Endothelial cell of umbilical vein (primary cell): Measurements from ENCODE around the gene SOX11.

Source experiments
- CTCF ChIP-seq, 2 donors: IDR thresholded peaks; 1 replicate in 1 of 2; 2 replicates in 1 of 2; pipeline ENCODE4 v1.5.1; 2011; ENCODE audit warnings: low read length in 2 of 2, mild to moderate bottlenecking in 2 of 2, moderate library complexity in 2 of 2, control low read depth in 1 of 2, inconsistent platforms in 1 of 2, low read depth in 1 of 2; ENCODE audit not compliant: insufficient read depth in 1 of 2; ENCODE audit errors: extremely low read depth in 1 of 2
- POLR2A ChIP-seq: IDR thresholded peaks from 2 replicates; pipeline ENCODE4 v1.6.1; 2012; ENCODE audit warnings: low read depth, mild to moderate bottlenecking, control low read depth, low read length
- POLR2AphosphoS5 ChIP-seq: IDR thresholded peaks from 2 replicates; pipeline ENCODE4 v1.6.1; 2012; ENCODE audit warnings: low read depth, mild to moderate bottlenecking, control low read depth, low read length, moderate library complexity; ENCODE audit not compliant: insufficient read depth

- TF ChIP-seq CTCF (IDR thresholded peaks at IDR 0.05; ENCODE audit: extremely low read depth in 1 of 2, insufficient read depth in 1 of 2, low read depth in 1 of 2, low read length in 2 of 2), result no peak
- TF ChIP-seq POLR2A, result no peak
- no peak for TF ChIP-seq POLR2AphosphoS5
These were observed 19.4 kb upstream of the SOX11 start for GRCh38 chr2:5672749-5673144.
